ENCODE measurements around the gene AIFM1.

The AIFM1 gene

DNA sequence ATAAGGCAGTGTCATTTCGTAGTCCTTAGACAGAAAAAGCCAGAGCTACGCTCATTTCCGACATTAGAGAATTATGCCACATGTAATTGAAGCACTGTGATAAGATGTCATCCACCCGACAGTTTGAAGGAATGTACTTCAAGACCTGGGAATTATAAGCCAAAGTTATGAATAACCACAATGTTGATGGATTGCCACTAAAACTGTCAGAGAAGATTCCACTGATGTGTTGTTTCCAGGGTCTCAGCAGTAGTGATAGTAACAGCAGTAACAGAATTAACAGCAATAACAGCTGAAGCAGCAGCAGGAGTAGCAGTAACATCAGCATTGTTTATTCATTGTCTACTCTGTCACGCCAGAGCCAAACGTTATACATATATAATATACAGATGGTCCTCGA lies 30.8 kb upstream of the AIFM1 start:
- TF ChIP-seq CTCF (IDR thresholded peaks at IDR 0.05; ENCODE audit: insufficient read depth, low read depth, low read length, missing control alignments) = no peak
- no peak overlapping the region for H3K4me3 ChIP-seq (ENCODE audit: low read depth, low read length)
- DNase-seq (ENCODE audit: low read depth) = no peak

DNA sequence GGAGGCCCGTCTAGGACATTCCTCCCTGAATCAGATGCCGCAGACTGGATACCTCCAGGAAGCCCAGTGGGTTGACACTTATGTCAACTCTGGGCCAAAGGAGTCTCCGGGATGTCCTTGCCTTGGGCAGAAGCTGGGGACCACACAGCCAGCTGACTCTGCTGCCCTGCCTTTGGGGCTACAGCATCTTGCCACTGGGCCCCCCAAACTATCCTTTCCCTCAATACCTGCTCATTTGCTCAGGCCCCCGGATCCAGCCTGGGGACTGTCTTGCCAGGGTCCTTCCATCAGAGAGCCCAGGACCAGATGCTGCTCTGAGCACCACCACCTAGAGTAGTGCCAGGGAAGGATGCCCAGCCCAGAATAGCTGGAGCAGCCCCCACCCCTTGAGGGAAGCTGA lies 25.2 kb upstream of the AIFM1 start:
- H3K4me3 ChIP-seq (ENCODE audit: low read depth, low read length) = no peak overlapping the region
- TF ChIP-seq CTCF (IDR thresholded peaks at IDR 0.05; ENCODE audit: insufficient read depth, low read depth, low read length, missing control alignments) = no peak
- no peak for DNase-seq (ENCODE audit: low read depth)

GRCh38 chrX:130186651-130187050 lies 21.0 kb upstream of the AIFM1 start:
- DNase-seq (ENCODE audit: low read depth) = no peak
- H3K4me3 ChIP-seq (ENCODE audit: low read depth, low read length) = no peak overlapping the region
- no peak for TF ChIP-seq CTCF (IDR thresholded peaks at IDR 0.05; ENCODE audit: insufficient read depth, low read depth, low read length, missing control alignments)

DNA sequence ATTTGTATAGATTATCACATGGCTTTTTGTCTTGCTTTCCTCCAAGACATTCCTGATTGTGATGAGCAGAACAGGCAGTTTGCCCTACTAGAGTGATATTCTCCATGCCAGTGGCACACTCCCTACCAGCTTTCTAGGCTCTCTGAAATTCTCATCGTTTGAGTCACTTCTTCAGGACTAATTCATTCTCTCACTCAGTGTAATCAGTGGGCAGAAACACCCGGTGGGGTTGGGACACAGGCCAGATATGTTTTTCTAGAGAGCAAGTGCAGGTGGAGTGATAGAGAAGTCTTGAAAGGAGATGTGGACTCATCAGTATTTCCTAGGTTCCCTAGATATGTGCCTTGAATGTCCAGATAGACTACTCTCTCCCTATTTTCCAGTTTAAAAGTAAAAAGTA lies 19.2 kb upstream of the AIFM1 start:
- no peak for DNase-seq (ENCODE audit: low read depth)
- no peak for TF ChIP-seq CTCF (IDR thresholded peaks at IDR 0.05; ENCODE audit: insufficient read depth, low read depth, low read length, missing control alignments)

GRCh38 chrX:130184168-130184567 lies 18.5 kb upstream of the AIFM1 start:
- no peak for DNase-seq (ENCODE audit: low read depth)
- TF ChIP-seq CTCF (IDR thresholded peaks at IDR 0.05; ENCODE audit: insufficient read depth, low read depth, low read length, missing control alignments) = no peak
- no peak overlapping the region for H3K4me3 ChIP-seq (ENCODE audit: low read depth, low read length)

More for the DNA sequence above, 19.2 kb upstream of the AIFM1 start:
- H3K4me3 ChIP-seq (ENCODE audit: low read depth, low read length) = no peak overlapping the region

DNA sequence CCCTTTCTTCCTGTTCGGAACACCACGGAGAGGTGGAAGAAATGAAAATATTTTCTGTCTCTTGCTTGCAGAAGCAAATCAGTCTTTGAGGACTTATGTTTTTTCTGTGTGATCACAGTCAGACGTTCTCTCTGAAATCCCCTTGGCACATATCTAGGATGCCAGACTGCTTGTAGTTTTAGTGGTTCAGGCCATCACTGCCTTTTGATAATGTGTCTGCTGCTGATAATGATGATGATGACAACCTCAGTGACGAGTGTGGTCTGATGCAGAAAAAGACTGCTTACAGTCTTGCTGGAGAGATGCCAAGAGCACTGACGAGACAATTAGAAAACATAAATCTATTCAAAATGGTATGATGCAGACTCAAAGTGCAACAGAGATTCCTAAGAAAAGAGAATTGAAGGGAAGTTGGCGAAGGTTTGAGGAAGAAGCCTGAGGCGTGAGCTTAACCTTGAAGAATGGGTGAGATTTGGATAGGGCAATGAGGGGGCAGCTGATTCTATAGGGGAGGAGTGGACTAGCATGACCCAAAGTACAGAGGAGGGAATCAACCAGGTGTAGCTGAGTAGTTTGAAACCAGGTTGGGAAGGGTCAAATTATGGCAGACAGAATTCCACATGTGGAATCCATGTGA lies 14.1 kb upstream of the AIFM1 start:
- no peak overlapping the region for H3K4me3 ChIP-seq (ENCODE audit: low read depth, low read length)
- TF ChIP-seq CTCF (IDR thresholded peaks at IDR 0.05; ENCODE audit: insufficient read depth, low read depth, low read length, missing control alignments) = no peak
- no peak for DNase-seq (ENCODE audit: low read depth)

DNA sequence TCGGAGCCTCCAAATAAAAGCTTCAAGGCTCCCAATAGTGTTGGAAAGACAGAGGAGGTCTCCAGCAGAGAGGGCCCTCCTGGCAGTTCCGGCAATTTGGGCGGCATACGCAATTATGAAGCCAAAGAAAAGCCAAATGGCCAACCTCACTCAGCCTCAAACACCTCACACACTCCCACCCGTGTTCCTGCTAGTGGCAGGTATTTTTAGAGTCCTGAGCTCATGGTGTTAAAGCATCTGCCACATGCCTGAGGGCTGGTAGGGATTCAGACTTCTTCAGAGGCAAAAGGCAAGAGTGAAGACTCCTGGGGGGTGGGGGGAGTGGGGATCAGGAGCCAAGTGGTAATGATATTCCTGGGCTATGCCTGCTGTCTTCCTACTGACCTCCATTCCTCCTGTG lies 13.5 kb upstream of the AIFM1 start:
- H3K4me3 ChIP-seq (ENCODE audit: low read depth, low read length) = no peak overlapping the region
- no peak for TF ChIP-seq CTCF (IDR thresholded peaks at IDR 0.05; ENCODE audit: insufficient read depth, low read depth, low read length, missing control alignments)
- no peak for DNase-seq (ENCODE audit: low read depth)
